UCSD-AML1 (cell line): Measurements from ENCODE around the gene IZUMO1R.
"Not testable (repeated sequence)": the region's sequence is repeated elsewhere in the genome, so short reads cannot be mapped to it uniquely, and the experiment has no call there.

Source experiments
- DNase-seq: peaks from one replicate; lab custom pipeline; 2025; ENCODE audit not compliant: unreplicated experiment; lab: John Stamatoyannopoulos, UW

IZUMO1R gene

GRCh38 chr11:94303966-94304958 is at the start of gene IZUMO1R:
TSS of gene IZUMO1R (plus strand) at chr11:94304580. CDS start at chr11:94305637, 1,057 bp downstream.
- no peak for DNase-seq

- no peak for DNase-seq
These were observed 32.5 kb upstream of the IZUMO1R start for GRCh38 chr11:94271885-94272372.

- DNase-seq: no peak
These were observed 31.6 kb upstream of the IZUMO1R start for GRCh38 chr11:94272738-94273313.

- no peak for DNase-seq
These were observed 28.4 kb upstream of the IZUMO1R start for GRCh38 chr11:94275961-94276360.

- no peak for DNase-seq
These were observed 27.4 kb upstream of the IZUMO1R start for GRCh38 chr11:94276943-94277342.

GRCh38 chr11:94278207-94278606 is 26.2 kb upstream of the IZUMO1R start:
- DNase-seq: not testable (repeated sequence)

GRCh38 chr11:94279996-94280395 is 24.4 kb upstream of the IZUMO1R start:
- no peak for DNase-seq

GRCh38 chr11:94281324-94281723 is 23.1 kb upstream of the IZUMO1R start:
- no peak for DNase-seq

GRCh38 chr11:94283678-94284077 is 20.7 kb upstream of the IZUMO1R start:
- no peak for DNase-seq

- no peak for DNase-seq
These were observed 8.8 kb upstream of the IZUMO1R start for GRCh38 chr11:94295534-94295933.

- DNase-seq: no peak
These were observed 6.3 kb upstream of the IZUMO1R start for GRCh38 chr11:94297985-94298576.

- no peak for DNase-seq
These were observed 1.6 kb upstream of the IZUMO1R start for GRCh38 chr11:94302776-94303175.

- no peak for DNase-seq
These were observed 766 bp downstream of the IZUMO1R start for GRCh38 chr11:94305146-94305545.

- no peak for DNase-seq
These were observed 2.9 kb downstream of the IZUMO1R start for GRCh38 chr11:94307101-94307791.

GRCh38 chr11:94308024-94308423 is 3.6 kb downstream of the IZUMO1R start:
- DNase-seq: no peak

GRCh38 chr11:94309757-94310156 is 5.4 kb downstream of the IZUMO1R start:
- no peak for DNase-seq

GRCh38 chr11:94310191-94310875 is 6.0 kb downstream of the IZUMO1R start:
- no peak for DNase-seq

GRCh38 chr11:94312339-94312738 is 8.0 kb downstream of the IZUMO1R start:
- DNase-seq: no peak

GRCh38 chr11:94314064-94314463 is 9.7 kb downstream of the IZUMO1R start:
- no peak for DNase-seq

- no peak for DNase-seq
These were observed 11.3 kb downstream of the IZUMO1R start for GRCh38 chr11:94315664-94316063.
